HCT116 (cell line): ENCODE results near the gene NEU4. TPM values are rescaled to one million over a fixed set of nuclear protein-coding genes. Genes with fewer than 3 reads are reported as not detected.

Experiments used
- ATAC-seq: fragments of 200-7000 bp; cut with Tn5 transposase; 2 replicates; pipeline ENCODE4 v1.9.1; 2020; ENCODE audit warnings: mild to moderate bottlenecking, moderate library complexity
- BruUV-seq: library from RNA; stranded (reverse); fragments of 400-500 nt; replicated peaks from 2 replicates; lab custom pipeline; 2021; lab: Mats Ljungman, UMichigan
- CTCF ChIA-PET: fragments of 300-600 bp; sonication (Branson Sonifier 250); formaldehyde crosslinking; loops from one replicate; lab custom pipeline; 2021; ENCODE audit warnings: antibody characterized with exemption; lab: Charles Lee
- POLR2A ChIA-PET: fragments of 300-600, 350-600 bp; sonication (Branson Sonifier 250); formaldehyde crosslinking; loops from one replicate; lab custom pipeline; 2021; ENCODE audit warnings: antibody characterized with exemption; lab: Charles Lee
- RAD21 ChIA-PET, 2 experiments: fragments of 300-600 bp; sonication (Branson Sonifier 250); formaldehyde crosslinking; loops; one replicate each; lab custom pipeline; 2023; ENCODE audit warnings: low total read pairs in 2 of 2; ENCODE audit not compliant: uncharacterized antibody in 2 of 2, unreplicated experiment in 2 of 2, low non-redundant PET in 1 of 2; lab: Charles Lee
- DNase-seq: peaks from one replicate; pipeline ENCODE4 v3.0.0-alpha.2; 2010; ENCODE audit warnings: low read depth, low spot score
- H2AFZ ChIP-seq: fragments of 200-600 bp; shearing (Covaris generic), sonication (generic); 2 replicates; pipeline ENCODE4 v1.6.1; 2017; ENCODE audit warnings: low read depth, mixed run types, mixed read lengths, antibody characterized with exemption, low read length; ENCODE audit not compliant: poor library complexity, severe bottlenecking
- H3K27ac ChIP-seq: 2 replicates; pipeline ENCODE4 v1.5.1; 2012; ENCODE audit warnings: low read depth, low read length
- H3K27me3 ChIP-seq: fragments of 200-600 bp; sonication (generic); 2 replicates; pipeline ENCODE4 v1.6.1; 2016; ENCODE audit warnings: mixed run types, low read length, mixed read lengths; ENCODE audit not compliant: insufficient read depth
- H3K36me3 ChIP-seq, 2 experiments: fragments of 200-500 bp in 1 of 2; fragments of 200-600 bp in 1 of 2; sonication (Bioruptor generic) in 1 of 2; sonication (generic) in 1 of 2; 2 replicates each; pipeline versions ENCODE4 v1.5.1 to v1.6.1; 2014 to 2016; ENCODE audit warnings: low read length in 2 of 2, inconsistent platforms in 1 of 2, mixed read lengths in 1 of 2, mixed run types in 1 of 2; ENCODE audit not compliant: insufficient read depth in 2 of 2, control insufficient read depth in 1 of 2
- H3K4me1 ChIP-seq, 2 experiments: fragments of 200-600 bp in 1 of 2; sonication (generic) in 1 of 2; 2 replicates each; pipeline versions ENCODE4 v1.5.1 to v1.6.1; 2012 to 2017; ENCODE audit warnings: low read length in 2 of 2, inconsistent platforms in 1 of 2, mild to moderate bottlenecking in 1 of 2, mixed read lengths in 1 of 2, mixed run types in 1 of 2, moderate library complexity in 1 of 2; ENCODE audit not compliant: insufficient read depth in 2 of 2, control insufficient read depth in 1 of 2
- H3K4me2 ChIP-seq: fragments of 200-600 bp; sonication (generic); 2 replicates; pipeline ENCODE4 v1.6.1; 2017; ENCODE audit warnings: mixed run types, low read length, mixed read lengths
- H3K4me3 ChIP-seq, 2 experiments: fragments of 200-600 bp in 1 of 2; sonication (generic) in 1 of 2; replicated peaks in 1 of 2; 2 replicates each; pipeline ENCODE4 v1.5.1; 2011 to 2016; ENCODE audit warnings: low read length in 2 of 2, control low read depth in 1 of 2, low read depth in 1 of 2, mild to moderate bottlenecking in 1 of 2, mixed read lengths in 1 of 2, mixed run types in 1 of 2
- H3K79me2 ChIP-seq: fragments of 200-600 bp; sonication (generic); 2 replicates; pipeline ENCODE4 v1.6.1; 2017; ENCODE audit warnings: mild to moderate bottlenecking, mixed run types, low read length, moderate library complexity, mixed read lengths; ENCODE audit not compliant: insufficient read depth
- H3K9ac ChIP-seq: fragments of 200-600 bp; sonication (generic); 2 replicates; pipeline ENCODE4 v1.6.1; 2016; ENCODE audit warnings: low read length, mixed read lengths
- H3K9me2 ChIP-seq: fragments of 200-600 bp; sonication (generic), shearing (Covaris generic); 2 replicates; pipeline ENCODE4 v1.6.1; 2017; ENCODE audit warnings: mixed run types, mild to moderate bottlenecking, moderate library complexity; ENCODE audit not compliant: insufficient read depth
- H3K9me3 ChIP-seq, 2 experiments: fragments of 200-500 bp in 1 of 2; fragments of 200-600 bp in 1 of 2; sonication (Bioruptor generic) in 1 of 2; sonication (generic) in 1 of 2; 2 replicates each; pipeline ENCODE4 v1.6.1; 2014 to 2017; ENCODE audit warnings: low read length in 2 of 2, mixed read lengths in 2 of 2, inconsistent platforms in 1 of 2, low read depth in 1 of 2, mild to moderate bottlenecking in 1 of 2, mixed run types in 1 of 2, moderate library complexity in 1 of 2; ENCODE audit not compliant: control insufficient read depth in 1 of 2, insufficient read depth in 1 of 2
- H4K20me1 ChIP-seq: fragments of 200-600 bp; sonication (generic), shearing (Covaris generic); 2 replicates; pipeline ENCODE4 v1.6.1; 2017; ENCODE audit warnings: mixed run types, mild to moderate bottlenecking, moderate library complexity; ENCODE audit not compliant: insufficient read depth
- CBX3 ChIP-seq: IDR thresholded peaks from 2 replicates; pipeline ENCODE4 v1.6.1; 2012; ENCODE audit warnings: low read depth
- EGR1 ChIP-seq: IDR thresholded peaks from 2 replicates; pipeline ENCODE4 v1.6.1; 2012; ENCODE audit warnings: low read depth
- ELF1 ChIP-seq: IDR thresholded peaks from 2 replicates; pipeline ENCODE4 v1.6.1; 2012; ENCODE audit warnings: low read depth, borderline replicate concordance
- EZH2 ChIP-seq: fragments of 200-600 bp; sonication (generic); IDR thresholded peaks from 2 replicates; pipeline ENCODE4 v1.6.1; 2017; ENCODE audit warnings: antibody characterized with exemption, mixed run types
- FOSL1 ChIP-seq: IDR thresholded peaks from 2 replicates; pipeline ENCODE4 v1.6.1; 2012; ENCODE audit warnings: low read depth
- JUND ChIP-seq: IDR thresholded peaks from 2 replicates; pipeline ENCODE4 v1.6.1; 2012
- POLR2A ChIP-seq: IDR thresholded peaks from 2 replicates; pipeline ENCODE4 v1.7.0; 2011; ENCODE audit warnings: borderline replicate concordance; ENCODE audit not compliant: insufficient read depth, insufficient read length; ENCODE audit errors: extremely low read depth
- POLR2AphosphoS5 ChIP-seq: IDR thresholded peaks from 2 replicates; pipeline ENCODE4 v1.6.1; 2011; ENCODE audit warnings: mild to moderate bottlenecking, low read depth, low read length, moderate library complexity
- SP1 ChIP-seq: IDR thresholded peaks from 2 replicates; pipeline ENCODE4 v1.6.1; 2012; ENCODE audit warnings: low read depth
- SRF ChIP-seq: IDR thresholded peaks from 2 replicates; pipeline ENCODE4 v1.6.1; 2012; ENCODE audit warnings: low read depth
- TCF7L2 ChIP-seq: IDR thresholded peaks from 2 replicates; pipeline ENCODE4 v1.7.0; 2011; ENCODE audit warnings: borderline replicate concordance, inconsistent platforms; ENCODE audit not compliant: insufficient read depth, insufficient read length; ENCODE audit errors: extremely low read depth
- YY1 ChIP-seq: IDR thresholded peaks from 2 replicates; pipeline ENCODE4 v1.6.1; 2011; ENCODE audit warnings: low read length, low read depth, moderate library complexity, mild to moderate bottlenecking; ENCODE audit not compliant: insufficient replicate concordance; ENCODE audit errors: extremely low read depth
- ZFX ChIP-seq: fragments of 450-650 bp; IDR thresholded peaks from 2 replicates; pipeline ENCODE4 v1.6.1; 2017
- ZNF274 ChIP-seq: fragments of 200-500 bp; sonication (Bioruptor generic); IDR thresholded peaks from 2 replicates; pipeline ENCODE4 v1.6.1; 2014; ENCODE audit warnings: mild to moderate bottlenecking, low read depth, low read length, inconsistent platforms
- intact Hi-C: fragments of 100-400 bp; cut with micrococcal nuclease; formaldehyde crosslinking; loops from 2 replicates; pipeline ENCODE4 v1.10.0; 2022
- total RNA-seq: library from RNA; stranded (reverse); gene quantifications from one replicate; pipeline ENCODE4 v1.2.1, GENCODE V29; 2021; ENCODE audit not compliant: unreplicated experiment
- TF ChIP-seq, protein P1 (sequence below): IDR thresholded peaks from 2 replicates; pipeline ENCODE4 v1.6.1; 2012
- TF ChIP-seq, protein P2 (sequence below), 3 experiments: fragments of 200-600 bp in 1 of 3; sonication (generic) in 1 of 3; IDR thresholded peaks in 2 of 3; conservative IDR thresholded peaks in 1 of 3; 2 replicates each; pipeline ENCODE4 v1.5.1; 2012 to 2017; ENCODE audit warnings: low read depth in 2 of 3, low read length in 2 of 3, antibody characterized with exemption in 1 of 3, borderline replicate concordance in 1 of 3, control low read depth in 1 of 3, mild to moderate bottlenecking in 1 of 3, mixed read lengths in 1 of 3, mixed run types in 1 of 3, moderate library complexity in 1 of 3; ENCODE audit not compliant: insufficient read depth in 1 of 3
- TF ChIP-seq, protein P3 (sequence below): IDR thresholded peaks from 2 replicates; pipeline ENCODE4 v1.6.1; 2012

NEU4 gene
- total RNA-seq, 1 experiment from 2014 or later, result 0.34 TPM

DNA sequence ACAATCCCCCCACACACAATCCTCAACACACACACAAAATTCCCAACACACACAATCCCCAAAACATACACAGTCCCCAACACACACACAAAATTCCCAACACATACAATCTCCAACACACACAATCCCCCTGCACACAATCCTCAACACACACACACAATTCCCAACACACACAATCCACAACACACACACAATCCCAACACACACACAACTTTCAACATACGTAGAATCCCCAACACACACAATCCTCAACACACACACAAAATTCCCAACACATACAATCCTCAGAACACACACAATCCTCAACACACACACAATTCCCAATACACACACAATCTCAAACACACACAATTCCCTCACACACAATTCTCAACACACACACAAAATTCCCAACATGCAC lies 52.3 kb downstream of the NEU4 start:
- intact Hi-C loops, result no loop called here
- no peak for TF ChIP-seq TCF7L2
- BruUV-seq, result no TSS peak
- H4K20me1 ChIP-seq, result no peaks in the 10 kb centered on the region
- no peaks in the 10 kb centered on the region for H3K9me2 ChIP-seq
- POLR2A ChIA-PET, result no interaction called here
- no peaks in the 10 kb centered on the region for H3K36me3 ChIP-seq
- CTCF ChIA-PET, result no interaction called here
- H3K9ac ChIP-seq, result no peak overlapping the region
- H3K4me3 ChIP-seq, result no peak overlapping the region
- no peaks in the 10 kb centered on the region; a peak in 1 of 4 replicates for H3K4me1 ChIP-seq
- no peaks in the 10 kb centered on the region for H3K27me3 ChIP-seq
- no peak for ATAC-seq
- H3K4me2 ChIP-seq, result no peak overlapping the region
- H3K9me3 ChIP-seq, result peaks cover 0 to 9% of the 10 kb centered on the region in 2 experiments; a peak in 1 of 4 replicates
- RAD21 ChIA-PET, result no interaction called here
- H3K79me2 ChIP-seq, result no peaks in the 10 kb centered on the region
- H3K27ac ChIP-seq, result no peak overlapping the region
- no peak for DNase-seq
- H2AFZ ChIP-seq, result no peak overlapping the region

DNA sequence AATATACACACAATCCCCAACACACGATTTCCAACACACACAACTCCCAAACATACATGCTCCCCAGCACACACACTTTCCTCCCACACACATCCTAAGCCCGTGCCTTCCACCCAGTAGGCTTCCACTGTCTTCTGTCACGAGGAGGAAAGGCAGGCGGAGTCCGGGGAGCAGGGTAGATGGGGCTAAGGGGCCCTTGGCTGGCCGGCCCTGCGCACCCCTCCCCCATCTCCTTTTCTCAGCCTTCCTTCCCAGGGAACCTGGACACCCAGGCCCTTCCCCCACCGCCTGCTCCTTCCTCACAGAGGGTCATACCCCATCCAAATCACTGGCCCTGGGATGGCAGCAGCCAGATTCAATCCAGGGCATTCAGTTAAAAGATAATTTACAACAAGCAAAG lies 53.1 kb downstream of the NEU4 start:
- H3K79me2 ChIP-seq, result no peaks in the 10 kb centered on the region
- H3K4me2 ChIP-seq, result no peak overlapping the region
- H3K27me3 ChIP-seq, result no peaks in the 10 kb centered on the region
- no peak overlapping the region for H2AFZ ChIP-seq
- BruUV-seq, result no TSS peak
- no peak for DNase-seq
- H3K9me3 ChIP-seq, result peaks cover 0 to 9% of the 10 kb centered on the region in 2 experiments; a peak in 1 of 4 replicates
- no peaks in the 10 kb centered on the region for H3K36me3 ChIP-seq
- H3K9ac ChIP-seq, result no peak overlapping the region
- intact Hi-C loops, result no loop called here
- ATAC-seq, result no peak
- ChIA-PET CTCF (no interaction called here), POLR2A (no interaction called here), RAD21 (no interaction called here)
- no peaks in the 10 kb centered on the region for H4K20me1 ChIP-seq
- H3K4me3 ChIP-seq, result no peak overlapping the region
- no peaks in the 10 kb centered on the region; a peak in 1 of 4 replicates for H3K4me1 ChIP-seq
- no peaks in the 10 kb centered on the region for H3K9me2 ChIP-seq
- H3K27ac ChIP-seq, result no peak overlapping the region
- no peak for TF ChIP-seq EGR1
- no peak for TF ChIP-seq POLR2AphosphoS5
- no peak for TF ChIP-seq EZH2
- TF ChIP-seq YY1, result no peak
- TF ChIP-seq, protein P1, sequence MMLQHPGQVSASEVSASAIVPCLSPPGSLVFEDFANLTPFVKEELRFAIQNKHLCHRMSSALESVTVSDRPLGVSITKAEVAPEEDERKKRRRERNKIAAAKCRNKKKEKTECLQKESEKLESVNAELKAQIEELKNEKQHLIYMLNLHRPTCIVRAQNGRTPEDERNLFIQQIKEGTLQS, result no peak
- no peak for TF ChIP-seq ELF1
- TF ChIP-seq, protein P2, sequence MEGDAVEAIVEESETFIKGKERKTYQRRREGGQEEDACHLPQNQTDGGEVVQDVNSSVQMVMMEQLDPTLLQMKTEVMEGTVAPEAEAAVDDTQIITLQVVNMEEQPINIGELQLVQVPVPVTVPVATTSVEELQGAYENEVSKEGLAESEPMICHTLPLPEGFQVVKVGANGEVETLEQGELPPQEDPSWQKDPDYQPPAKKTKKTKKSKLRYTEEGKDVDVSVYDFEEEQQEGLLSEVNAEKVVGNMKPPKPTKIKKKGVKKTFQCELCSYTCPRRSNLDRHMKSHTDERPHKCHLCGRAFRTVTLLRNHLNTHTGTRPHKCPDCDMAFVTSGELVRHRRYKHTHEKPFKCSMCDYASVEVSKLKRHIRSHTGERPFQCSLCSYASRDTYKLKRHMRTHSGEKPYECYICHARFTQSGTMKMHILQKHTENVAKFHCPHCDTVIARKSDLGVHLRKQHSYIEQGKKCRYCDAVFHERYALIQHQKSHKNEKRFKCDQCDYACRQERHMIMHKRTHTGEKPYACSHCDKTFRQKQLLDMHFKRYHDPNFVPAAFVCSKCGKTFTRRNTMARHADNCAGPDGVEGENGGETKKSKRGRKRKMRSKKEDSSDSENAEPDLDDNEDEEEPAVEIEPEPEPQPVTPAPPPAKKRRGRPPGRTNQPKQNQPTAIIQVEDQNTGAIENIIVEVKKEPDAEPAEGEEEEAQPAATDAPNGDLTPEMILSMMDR (IDR thresholded peaks at IDR 0.05 in 2 of 3, conservative IDR thresholded peaks at IDR 0.05 in 1 of 3; ENCODE audit: borderline replicate concordance in 1 of 3, insufficient read depth in 1 of 3, low read depth in 2 of 3, low read length in 2 of 3), result no peak
- TF ChIP-seq SP1, result no peak
- no peak for TF ChIP-seq FOSL1
- TF ChIP-seq ZNF274, result no peak
- TF ChIP-seq TCF7L2, result no peak
- no peak for TF ChIP-seq CBX3
- no peak for TF ChIP-seq SRF
- no peak for TF ChIP-seq ZFX
- TF ChIP-seq, protein P3, sequence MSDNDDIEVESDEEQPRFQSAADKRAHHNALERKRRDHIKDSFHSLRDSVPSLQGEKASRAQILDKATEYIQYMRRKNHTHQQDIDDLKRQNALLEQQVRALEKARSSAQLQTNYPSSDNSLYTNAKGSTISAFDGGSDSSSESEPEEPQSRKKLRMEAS, result no peak
- TF ChIP-seq POLR2A, result no peak
- no peak for TF ChIP-seq JUND
